Globus pallidus (tissue), 1 donor: ENCODE data around the gene KCNQ5.

Source experiments
- DNase-seq: peaks from one replicate; pipeline ENCODE4 v3.0.0-alpha.2; 2015; ENCODE audit warnings: low spot score

KCNQ5 gene

DNA sequence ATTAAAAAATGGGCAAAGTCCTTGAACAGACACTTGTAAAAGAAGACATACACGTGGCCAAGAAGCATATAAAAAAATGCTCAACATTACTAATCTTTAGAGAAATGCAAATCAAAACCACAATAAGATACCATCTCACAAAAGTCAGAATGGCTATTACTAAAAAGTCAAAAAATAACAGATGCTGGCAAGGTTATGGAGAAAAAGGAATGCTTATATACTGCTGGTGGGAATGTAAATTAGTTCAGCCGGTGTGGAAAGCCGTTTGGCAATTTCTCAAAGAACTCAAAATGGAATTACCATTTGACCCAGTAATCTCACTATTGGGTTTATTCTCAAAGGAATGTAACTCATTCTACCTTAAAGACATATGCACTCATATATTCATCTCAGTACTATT is 436.9 kb downstream of the KCNQ5 start:
- DNase-seq: no peak

DNA sequence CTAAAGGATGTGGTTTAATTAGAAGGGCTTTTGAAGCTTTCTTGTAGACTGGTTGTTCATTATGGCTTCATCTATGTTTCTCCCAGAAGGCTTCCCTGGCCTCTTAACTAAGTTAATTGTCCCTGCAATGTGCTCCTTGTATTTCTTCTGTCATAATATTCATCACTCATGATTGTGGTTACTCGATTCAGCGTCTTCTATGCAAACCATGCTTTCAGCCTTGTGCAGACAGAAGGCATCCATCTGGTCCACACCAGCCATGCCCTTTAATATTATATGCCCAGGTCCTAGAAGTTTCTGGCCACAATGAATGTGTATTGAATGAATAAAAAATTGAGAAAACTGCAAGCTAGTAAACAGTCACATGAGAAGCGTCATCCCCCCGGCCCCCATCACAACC is 440.3 kb downstream of the KCNQ5 start:
- no peak for DNase-seq

DNA sequence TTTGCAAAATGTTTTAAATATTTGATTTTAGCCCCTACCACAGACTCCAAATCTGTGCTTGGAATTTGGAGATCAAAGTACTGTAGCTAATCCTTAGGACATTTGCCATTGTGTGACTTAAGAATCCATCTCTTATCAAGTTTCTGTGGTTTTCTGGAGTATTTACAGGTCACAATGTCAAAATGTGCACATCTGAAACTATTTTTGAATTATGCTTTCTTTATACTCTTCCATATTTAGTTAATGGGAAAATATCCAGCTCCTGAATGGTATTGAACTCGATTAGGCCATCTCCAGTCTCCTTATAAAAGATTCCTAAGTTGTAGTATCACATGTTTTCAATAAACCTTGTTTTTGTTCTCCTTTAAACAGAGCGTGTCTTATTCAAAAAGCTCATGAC is 441.0 kb downstream of the KCNQ5 start:
- no peak for DNase-seq

DNA sequence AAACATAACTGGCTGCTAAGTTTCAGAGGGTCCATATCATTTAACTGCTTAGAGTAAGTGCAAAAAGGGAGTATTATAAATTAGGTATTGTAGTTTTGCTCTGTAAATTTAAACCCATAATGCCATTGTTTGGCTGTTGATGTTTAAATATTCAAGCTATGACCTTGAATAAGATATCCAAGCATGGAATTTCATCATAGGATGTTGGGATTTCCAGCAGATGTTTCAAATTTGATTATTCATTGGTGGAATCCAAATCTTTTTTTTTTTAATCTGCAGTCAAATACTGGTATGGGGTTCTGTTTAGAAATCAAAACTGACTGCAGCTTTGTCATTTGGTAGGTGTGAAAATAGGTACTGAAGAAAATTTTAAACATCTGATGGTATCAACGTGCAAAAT is 442.4 kb downstream of the KCNQ5 start:
- no peak for DNase-seq

DNA sequence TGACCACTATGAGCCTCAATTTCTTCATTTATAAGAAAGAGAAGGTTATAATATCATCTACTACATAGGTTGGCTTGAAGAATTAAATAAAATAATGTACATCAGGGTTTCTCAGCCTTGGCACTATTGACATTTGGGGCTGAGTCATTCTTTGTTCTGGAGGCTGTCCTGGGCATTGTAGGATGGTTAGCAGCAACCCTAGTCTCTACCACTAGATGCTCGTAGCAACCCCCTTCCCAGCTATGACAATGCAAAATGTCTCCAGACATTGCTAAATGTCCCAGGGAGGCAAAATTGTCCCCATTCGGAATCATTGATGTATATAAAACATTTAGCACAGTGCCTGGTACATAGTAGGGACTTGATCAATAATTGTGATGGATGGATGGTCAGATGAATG is 451.4 kb downstream of the KCNQ5 start:
- no peak for DNase-seq

DNA sequence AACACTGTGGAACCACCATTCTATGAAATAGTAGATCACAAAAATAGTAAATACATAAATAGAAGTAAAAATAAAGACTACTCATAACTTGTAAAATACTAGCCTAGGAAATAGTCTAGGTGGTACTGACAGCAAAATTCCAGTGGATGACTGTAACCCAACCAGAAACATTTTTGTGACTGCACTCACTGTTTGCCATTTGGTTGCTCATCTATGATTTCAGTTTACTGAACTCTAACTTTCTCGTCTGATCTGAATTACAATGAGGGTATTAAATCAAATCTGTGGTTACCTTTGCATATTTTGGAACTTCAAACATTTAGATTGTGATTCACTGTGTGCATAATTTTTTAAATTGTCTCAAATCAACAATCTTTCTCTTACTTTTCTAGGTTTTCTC is 452.3 kb downstream of the KCNQ5 start:
- DNase-seq: no peak

DNA sequence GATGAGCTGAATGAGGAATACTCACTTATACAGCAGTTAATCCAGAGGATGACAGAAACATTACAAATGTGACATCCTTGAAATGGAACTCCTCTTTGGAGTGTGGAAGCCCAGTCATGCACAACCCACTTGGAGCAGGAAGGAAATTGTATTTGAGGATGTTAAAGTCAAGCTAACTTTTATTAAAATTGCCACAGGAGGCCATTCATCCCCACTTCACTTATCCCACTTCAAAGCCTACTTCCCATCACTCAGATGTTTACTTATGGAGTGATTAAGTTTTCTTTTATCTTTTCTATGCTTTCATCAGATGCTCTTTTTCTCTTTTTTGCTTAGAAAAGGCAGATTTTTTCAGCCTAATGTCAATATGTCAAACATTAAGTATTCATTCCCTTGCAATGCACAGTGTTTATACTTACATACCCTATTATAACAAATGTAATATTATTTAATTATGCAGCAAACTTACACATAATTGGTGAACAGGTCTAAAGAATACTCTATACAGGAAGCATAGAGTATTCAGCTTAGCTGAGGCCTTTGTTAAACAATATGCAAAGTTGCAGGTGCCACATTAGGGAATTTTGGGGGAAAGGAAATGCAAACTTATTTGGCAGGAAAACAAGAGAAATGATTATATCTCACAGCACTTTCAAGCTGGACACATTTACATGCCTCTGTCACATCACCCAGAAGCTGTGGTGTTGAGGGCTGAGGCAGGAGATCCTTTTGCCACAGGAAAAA is 454.5 kb downstream of the KCNQ5 start:
- no peak for DNase-seq

DNA sequence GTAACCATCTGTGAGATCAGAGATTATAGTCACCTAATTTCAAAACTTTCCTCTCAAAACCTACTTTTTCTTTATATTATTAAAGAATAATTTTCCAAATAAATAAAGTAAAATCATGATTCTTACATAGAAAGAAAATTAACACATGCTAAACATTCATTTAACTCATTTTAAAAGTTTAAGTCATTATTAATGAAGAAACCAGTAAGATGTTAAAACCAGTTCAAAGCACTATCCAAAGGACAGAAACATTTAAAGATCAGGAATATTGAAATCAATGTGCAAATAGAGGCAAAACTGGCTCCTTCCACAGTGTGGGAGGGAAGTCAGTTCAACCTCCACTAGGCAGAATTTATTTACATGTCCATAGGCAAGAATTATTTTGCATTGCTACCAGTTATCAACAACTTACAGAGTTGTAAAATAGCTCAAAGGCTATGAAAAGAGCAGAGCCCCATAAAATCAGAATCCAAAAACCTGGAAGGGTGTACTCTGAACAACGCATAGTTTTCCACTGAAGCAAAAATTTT is 456.5 kb downstream of the KCNQ5 start:
- DNase-seq: no peak

DNA sequence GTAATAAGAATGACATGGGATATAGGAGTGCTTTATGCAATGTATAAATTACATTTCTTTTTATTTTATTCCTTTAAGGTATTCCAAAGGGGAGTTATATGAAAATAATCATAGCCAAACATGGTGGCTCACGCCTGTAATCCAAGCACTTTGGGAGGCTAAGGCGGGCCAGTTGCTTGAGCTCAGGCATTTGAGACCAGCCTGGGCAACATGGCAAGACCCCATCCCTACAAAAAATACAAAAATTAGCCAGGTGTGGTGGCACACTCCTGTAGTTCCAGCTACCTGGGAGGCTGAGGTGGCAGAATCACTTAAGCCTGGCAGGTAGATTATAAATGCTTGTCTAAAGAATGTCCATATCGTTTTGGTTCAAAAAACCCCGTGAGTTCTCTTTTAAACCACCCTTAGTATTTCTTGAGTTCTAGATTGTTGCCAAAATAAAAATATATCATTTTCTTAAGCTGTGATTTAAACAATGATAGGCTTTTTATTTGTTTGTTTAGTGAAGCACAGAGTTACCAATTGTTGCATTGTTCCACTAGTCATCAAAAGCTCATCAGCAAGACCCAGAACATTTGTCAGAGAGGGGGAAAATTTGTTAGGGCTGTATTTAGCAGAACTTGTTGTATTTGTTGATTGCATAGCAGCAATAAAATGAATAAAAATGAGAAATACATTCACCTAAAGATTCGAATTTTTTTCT is 457.2 kb downstream of the KCNQ5 start:
- DNase-seq: no peak

DNA sequence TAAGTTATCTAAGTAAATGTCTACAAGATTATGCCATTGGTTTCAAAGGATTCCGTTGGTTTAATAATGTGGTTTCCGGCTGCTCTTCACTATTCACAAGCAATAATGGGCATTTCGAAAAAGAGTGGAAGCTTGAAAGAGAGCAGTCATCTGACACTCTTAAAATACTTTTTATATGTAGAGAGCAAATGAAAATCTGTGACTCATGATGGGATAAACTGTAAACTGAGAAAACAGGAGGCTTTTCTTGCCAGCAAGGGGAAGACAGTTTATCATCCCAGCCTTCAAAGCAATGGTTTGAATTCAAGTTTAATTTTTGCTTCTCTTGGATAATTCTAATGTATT is 457.7 kb downstream of the KCNQ5 start:
- no peak for DNase-seq

DNA sequence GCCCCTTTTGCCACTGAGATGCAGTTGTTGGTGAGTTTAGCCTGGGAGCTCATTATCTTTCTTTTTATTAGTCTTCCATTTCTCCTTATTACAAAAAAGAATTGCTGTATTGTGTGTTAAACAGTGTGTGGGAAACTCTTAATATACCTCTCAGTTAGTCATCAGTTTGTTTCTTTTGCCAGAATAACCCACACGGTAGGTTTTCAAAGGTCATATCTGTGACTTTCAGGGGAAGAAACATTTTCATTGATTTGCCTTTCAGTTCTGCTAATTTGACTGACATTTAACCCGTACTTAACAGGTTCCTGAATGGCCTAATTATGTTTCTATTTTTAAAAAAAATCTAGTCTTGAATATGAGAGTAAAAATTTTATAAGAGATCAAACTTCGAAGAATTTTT is 458.1 kb downstream of the KCNQ5 start:
- DNase-seq: no peak

DNA sequence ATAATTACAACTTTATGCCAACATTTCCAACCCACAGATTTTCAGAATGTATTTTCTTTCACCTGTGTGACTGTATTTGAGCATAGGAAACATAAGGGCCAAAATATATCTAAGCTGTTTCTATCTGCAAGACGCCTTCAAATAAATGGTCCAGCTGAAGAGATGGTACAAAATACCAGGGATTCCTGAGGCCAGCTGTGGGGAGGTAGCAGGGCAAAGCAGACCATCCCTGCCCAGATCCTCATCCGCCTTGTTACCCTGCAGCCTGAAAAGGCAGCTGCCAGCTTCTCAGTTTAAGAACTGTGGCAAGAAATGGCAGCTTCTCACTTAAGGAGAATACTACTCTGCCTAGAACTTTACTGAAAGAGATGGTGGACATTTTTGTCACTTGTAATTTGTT is 460.1 kb downstream of the KCNQ5 start:
- DNase-seq: no peak

DNA sequence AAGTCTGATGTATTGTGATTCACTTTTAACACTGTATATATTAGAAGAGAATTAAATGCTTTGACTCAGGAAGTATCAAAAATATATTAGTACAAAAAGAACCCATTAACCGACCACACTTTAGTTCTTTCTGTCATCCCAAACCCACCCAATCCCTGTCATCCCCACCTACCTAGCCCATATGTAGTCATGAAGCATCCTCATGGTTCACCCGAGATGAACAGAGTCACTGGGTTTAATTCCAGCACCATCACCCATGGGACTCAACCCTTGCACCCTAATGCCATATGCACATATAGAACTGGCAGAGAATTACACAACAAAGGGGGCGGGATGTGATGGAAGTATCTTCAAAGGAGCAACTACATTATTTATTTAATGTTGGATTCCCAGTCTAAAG is 462.0 kb downstream of the KCNQ5 start:
- DNase-seq: no peak

DNA sequence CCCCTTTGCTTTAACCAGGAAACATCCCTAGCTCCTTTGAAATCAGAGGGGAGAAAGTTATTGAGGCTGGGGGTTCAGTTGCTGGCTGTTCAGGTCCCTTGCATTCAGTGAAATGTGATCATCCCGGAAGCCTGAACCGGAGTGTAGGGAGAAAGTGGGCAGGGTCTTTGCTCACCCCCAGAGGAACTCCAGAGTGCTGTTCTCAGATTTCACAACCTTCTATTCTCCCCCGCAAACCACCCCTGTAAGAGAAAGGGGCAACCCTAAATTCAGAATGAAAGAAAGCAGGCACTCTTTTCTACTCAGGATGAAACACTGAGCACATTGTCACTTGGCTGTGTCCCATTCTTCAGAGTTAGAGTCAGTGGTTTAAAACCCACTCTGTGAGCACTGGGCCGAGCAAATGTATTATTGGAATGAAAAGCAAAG is 463.6 kb downstream of the KCNQ5 start:
- no peak for DNase-seq

DNA sequence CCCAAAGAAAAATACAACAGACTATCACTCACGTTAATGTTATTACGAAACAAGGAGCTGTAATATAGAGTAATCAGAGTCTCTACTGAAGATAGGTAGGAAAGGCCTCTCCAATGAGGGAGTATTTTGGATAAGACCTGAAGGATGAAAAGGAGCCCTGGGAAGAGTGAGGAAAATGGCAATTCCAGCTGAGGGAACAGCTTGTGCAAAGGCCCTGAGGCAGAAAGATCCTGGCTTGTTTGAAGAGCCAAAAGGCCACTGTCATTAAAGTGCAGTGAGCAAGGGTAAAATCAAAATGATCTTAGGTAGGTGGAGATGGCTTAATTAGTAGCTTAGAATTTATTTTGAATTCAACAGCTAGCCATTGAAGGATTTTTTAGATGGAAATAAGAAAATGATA is 464.9 kb downstream of the KCNQ5 start:
- DNase-seq: no peak

DNA sequence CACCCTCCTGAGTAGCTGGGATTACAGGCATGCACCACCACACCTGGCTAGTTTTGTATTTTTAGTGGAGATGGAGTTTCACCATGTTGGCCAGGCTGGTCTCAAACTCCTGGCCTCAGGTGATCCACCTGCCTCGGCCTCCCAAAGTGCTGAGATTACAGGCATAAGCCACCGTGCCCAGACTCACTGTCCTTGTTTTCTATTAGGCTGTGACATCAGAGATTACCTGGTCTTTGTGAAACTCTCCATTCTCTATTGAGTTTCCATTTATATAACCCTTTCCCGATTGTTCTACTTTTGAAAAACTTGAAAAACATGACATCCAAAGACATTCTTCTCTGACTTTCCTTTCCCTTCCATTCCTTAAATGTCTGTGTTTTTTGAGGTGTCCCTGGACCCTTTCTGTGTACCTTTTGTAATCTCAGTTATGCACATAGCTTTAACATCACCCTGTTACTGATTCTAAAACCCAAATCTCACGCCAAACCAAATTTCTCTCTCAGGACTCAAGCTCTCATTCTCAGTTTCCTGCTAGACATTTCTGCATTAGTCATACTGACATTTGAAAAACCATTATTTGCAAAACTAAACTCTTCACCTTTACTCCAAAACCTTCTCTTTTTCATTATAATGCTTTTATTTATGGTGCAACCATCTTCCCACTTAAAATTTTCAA is 466.4 kb downstream of the KCNQ5 start:
- DNase-seq: no peak

DNA sequence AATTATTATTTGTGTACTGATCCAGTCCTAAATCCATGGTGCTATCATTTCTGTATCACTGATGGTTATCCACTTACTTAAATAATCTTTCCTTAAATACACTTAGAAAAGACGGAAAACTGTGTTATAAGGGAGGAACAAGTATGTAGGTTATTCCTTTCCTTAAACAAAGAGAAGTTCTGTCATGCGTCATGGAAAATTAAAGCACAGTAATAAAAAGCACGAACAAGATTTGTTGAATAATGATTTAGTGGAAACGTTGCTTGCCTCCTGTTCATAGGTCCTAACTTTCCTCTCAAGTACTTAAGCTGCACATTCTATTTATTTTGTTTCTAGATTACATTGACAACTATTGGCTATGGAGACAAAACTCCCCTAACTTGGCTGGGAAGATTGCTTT is 483.1 kb downstream of the KCNQ5 start:
- no peak for DNase-seq

DNA sequence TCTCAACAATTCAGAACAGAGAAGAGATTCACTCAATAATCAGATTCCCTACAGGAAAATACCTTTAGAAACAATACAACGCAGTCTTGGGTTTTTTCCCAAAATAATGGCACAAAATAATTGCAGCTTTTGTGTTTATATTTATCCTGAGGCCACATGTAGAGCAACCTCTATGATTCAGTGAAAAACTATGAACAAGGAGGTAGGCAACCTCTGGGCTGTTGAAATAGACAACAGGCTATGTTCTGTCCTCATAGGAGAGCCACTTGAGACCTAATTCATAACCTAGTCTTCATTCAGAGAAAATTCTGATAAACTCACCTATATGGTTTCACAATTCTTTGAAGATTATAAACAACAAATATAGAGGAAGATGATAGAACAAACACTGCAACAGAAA is 485.2 kb downstream of the KCNQ5 start:
- DNase-seq: no peak

DNA sequence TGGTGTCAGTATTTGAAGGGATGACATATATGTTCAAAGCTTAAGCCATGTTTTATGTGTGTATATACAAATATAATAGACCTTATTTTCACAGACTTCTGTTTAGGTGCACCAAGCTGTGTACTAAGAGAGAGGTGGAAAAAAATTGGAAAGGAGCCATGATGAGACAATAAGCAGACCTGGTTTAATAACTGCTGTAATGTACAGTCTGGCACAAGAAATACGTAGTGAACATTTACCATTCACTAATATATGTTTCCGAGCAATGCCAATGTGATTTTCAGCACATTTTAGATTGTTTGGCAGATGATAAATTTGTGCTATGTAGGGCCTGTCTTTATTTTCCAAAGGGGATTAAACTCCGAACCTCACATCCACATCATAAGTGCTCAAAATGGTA is 487.1 kb downstream of the KCNQ5 start:
- DNase-seq: no peak

DNA sequence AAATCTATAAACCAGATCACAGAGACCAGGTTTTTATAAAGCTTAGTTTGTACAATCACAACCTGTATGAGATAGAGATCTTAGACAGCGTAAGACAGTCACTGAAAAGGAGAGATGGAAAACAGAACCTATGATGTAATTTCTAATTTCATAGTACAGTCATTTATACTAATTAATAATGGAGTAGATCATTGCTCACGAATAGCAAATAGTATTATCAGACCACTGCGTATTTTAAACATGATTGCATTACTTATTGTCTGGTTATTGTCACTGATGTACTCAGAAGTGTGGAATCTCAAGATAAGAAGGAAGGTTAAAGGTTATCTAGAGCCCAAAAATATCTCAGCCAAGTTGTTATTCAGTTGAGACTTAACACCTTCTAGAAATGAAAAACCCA is 487.8 kb downstream of the KCNQ5 start:
- no peak for DNase-seq

DNA sequence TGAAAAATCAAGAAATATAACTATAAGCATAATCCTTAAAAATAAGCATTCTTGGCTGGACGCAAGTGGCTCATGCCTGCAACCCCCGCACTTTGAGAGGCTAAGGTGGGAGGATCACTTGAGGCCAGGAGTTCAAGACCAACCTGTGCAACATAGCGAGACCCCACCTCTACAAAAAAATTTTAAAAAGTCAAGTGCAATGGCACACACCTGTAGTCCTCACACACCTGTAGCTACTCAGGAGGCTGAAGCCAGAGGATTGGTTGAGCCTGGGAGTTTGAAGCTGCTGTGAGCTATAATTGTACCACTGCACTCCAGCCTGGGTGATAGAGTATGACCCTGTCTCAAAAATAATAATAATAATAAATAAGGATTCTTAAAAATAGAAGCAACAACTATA is 494.5 kb downstream of the KCNQ5 start:
- DNase-seq: no peak

DNA sequence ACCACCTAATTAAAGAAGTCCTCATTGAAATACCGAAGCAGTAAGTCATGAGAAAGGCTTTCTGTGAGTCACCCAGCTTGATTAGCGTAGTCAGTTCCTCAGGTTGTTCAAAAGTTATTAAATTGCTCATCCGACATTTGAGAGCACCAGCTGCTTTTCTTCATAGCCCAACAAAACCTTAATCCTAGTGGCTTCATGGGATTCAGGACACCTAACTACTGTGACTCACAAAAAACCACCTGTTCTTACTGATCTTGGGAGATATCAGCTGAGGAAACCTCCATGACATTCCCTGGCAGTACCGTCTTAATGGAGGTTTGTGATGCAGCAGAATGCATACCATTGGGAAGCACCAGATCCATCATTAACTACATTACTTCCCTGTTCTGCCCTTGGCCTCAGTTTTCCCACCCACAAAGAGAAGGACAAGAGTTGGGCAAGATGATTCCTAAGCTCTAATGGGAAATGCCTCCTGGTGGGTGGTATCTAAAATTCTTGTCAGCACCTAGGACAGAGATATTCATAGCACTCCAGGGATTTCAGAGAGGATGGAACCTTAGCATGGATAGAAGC is 499.6 kb downstream of the KCNQ5 start:
- no peak for DNase-seq
